HG03045 (cell line): ENCODE data around the gene CLSTN2.

Experiments
- ATAC-seq: cut with Tn5 transposase; IDR thresholded peaks from one replicate; pipeline ENCODE4 v1.9.1; 2021; ENCODE audit warnings: mild to moderate bottlenecking, moderate library complexity; ENCODE audit not compliant: unreplicated experiment

CLSTN2 gene

GRCh38 chr3:140051019-140051957, 116.3 kb downstream of the CLSTN2 start:
- no peak for ATAC-seq

DNA sequence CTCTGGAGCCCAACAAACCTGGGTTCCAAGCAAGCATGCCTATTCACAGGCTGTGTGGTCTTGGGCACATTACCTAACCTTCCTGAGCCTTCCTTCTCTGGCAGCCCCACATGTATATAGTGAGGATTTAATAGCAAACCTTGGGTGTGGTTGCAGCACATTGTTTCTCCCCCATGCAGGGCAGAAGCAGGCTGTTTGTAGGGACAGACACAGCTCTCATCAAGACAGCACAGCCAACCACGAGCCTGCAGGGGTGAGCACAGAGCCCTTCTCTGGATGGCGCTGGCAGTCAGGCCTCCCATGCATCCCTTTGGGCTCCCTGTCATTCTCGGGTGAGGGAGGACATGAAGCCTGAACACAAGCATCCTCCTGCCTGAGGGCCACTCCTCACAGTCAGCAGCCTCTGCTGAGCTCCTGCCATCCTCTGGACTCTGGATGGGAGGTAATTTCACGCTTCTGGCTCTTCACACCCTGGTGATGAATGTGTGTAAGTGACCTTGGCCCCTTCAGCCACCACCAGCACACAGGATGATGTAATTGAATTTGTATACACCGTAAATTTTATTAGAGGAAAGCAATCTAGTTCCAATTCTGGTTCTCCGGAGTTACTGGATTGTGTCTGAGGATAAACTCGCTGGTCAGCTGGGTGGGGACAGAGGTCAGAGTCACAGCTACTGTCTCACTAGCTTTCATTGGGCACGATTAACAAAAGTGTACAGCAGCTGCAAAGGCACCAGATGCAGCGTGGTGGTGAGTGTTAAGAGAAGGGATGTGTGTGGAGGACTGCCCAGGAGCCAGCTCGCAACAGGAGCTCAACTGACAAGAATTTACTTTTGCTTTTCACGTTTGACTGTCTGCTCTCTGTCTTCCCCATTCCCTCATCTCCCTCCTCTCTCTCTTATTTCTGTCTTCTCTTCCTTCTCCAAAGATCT, 118.1 kb downstream of the CLSTN2 start:
- no peak for ATAC-seq

DNA sequence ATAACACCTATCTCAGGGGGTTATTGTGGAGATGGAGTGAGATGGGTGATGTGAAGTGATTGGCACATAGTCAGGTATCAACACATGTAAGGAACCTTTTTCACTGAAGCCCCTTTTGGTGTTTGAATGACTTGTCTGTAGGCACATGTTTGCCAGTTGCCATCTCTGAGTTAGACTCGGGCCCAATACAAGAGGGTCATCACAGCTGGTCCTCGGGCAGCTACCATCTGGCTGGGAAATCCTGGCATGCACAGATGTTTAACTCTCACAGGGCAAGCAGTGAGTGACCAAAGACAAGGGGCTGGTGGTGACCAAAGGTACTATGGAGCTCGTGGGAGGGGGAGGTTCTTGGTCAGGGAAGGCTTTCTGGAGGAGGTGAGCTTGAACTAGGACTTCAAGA, 118.8 kb downstream of the CLSTN2 start:
- ATAC-seq, result no peak

DNA sequence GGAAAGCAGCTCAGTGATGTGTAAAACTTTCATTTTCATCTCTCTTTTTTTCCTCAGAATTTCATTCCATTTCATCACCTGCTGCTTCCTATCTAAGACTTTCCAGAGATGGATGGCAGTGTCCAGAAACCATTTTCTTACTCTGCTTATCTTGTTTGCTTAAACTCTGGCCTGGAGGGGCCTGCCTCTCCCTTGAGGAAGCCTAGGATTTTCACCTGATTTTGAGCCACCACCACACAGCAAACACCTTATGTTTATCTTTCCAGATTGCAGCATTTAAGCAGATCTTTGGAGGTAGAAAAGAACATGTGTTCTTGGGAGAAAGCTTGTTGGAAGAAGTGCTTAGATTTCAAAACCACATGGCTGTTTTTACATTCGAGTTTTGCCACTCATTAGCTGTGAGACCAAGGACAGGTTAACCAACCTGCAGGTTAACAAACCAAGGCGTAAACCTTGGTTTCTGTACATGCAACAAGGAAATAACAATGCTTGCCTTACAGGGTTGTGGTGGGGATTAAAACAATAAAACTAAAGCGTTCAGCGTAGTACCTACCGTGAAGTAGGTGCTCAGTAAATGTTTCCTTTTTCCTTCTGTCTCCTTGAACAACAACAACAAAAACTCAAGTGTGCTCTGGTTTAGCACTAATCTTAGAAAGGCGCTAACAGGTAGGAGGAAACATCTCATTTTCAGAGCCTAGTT, 120.3 kb downstream of the CLSTN2 start:
- no peak for ATAC-seq

DNA sequence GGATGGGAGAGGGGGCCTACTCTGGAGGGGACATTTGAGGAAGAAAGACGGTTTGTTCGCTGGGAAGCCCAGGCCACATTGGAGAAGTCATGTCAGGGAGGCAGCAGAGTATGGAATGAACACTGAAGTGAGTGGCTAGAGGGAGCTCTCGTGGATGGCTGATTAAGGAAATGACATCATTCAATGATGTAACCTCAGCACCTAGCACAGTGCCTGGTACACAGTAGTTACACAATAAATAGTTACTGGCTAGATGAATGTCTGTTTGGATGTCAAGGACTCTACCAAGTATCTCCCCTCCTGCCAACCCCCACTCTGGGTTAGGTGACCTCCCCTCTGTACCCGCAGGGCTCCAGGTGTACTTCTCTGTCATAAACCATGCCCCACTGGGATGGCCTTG, 121.1 kb downstream of the CLSTN2 start:
- no peak for ATAC-seq

- ATAC-seq, result no peak
These were observed 126.2 kb downstream of the CLSTN2 start for GRCh38 chr3:140061211-140061610.

- ATAC-seq, result no peak
These were observed 127.5 kb downstream of the CLSTN2 start for GRCh38 chr3:140062461-140062860.

DNA sequence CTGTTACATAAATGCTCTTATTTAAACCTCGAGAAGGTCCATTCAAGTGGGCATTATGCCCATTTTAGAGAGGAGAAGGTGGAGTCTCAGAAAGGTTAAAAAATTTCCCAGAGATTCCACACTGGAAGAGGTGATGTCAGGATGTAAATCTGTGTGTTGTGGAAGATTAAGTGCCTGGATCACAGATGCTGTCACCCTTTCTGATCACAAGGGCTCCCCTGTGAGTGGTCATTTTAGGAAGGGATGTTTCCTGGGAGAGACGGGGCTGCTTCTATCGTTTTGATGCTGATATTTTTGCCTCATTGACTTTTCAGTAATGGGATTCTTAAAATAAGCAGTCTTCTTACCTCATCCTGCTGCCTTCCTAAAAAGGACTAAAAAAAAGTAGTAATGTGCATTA, 132.5 kb downstream of the CLSTN2 start:
- no peak for ATAC-seq

DNA sequence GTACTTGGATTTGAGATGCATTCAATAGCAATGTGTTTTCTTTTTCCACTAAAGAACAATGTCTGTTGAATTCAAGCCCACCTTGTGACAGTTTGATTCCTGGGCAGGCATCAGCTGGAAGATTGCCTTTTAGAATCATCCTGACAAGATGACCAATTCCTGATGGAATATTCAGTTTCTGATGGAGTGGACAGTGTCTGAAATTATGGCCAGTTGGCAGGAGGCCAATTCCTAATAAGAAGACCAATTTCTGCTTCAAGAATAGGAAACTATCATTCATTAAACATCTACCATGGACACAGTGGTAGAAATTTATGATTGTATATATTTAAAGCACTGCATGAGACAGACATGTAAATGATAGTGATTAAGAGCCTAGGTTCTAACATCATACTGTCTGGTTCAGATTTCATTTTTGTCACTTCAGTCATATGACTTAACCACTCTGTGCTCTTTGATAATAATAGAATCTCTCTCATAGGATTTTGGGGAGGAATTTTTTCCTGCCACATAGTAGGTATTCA, 133.6 kb downstream of the CLSTN2 start:
- no peak for ATAC-seq

- ATAC-seq, result no peak
These were observed 138.5 kb downstream of the CLSTN2 start for GRCh38 chr3:140073278-140074045.

DNA sequence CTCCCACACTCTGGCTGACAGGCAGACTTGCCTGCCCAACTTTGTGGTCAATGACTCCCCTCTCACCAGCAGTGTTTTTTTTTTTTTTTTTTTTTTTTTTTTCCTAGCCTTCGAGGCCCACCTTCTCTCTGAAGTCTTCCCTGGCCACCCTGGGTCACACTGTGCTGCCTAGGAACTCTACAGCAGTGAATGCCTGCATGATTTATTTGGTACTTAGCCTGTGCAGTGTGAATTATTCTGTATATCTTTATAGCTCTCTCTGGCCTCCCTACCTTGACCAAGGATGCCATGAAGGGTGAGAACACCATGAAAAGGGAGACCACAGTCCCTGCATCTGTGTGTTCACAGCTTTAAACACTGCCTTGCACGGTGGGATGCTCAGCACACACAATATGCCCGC, 141.6 kb downstream of the CLSTN2 start:
- no peak for ATAC-seq

DNA sequence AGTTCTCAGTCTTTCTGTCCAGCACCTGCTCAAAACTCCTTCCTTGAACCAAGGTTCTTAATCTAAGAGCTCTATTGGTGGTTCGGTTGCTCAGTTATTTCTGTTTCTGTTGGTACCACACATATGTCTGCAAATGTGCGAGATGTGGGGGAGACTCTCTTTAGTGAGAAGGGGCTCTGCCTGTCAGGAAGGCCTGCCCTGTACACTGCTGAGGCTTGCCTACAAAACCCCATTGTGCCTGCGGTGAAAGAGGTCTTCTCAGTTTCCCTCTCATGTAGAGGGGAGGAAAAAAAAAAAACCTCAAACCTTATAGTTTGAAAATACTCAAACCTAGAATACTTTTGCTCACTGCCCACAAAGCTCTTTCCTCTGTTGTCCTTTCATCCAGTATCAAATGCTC, 142.4 kb downstream of the CLSTN2 start:
- no peak for ATAC-seq

DNA sequence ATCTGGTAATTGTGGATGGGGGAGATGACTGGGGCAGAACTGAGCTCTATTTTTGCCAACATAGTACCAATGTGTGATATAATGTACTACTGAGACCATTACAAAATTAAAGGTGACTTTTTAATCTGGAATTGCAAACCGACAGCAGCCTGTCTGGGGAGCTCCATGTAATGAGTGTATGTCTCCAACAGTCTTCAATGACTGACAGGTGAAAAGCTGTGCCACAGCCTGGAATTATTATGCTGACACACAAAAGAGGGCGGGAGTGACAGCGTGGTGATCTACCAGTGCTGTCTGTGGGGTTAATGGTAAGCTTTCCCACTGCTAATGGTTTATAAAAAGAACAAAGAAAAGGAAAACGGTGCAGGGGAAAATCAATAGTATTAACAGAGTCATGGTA, 143.4 kb downstream of the CLSTN2 start:
- ATAC-seq, result no peak

GRCh38 chr3:140078940-140079339, 144.0 kb downstream of the CLSTN2 start:
- ATAC-seq, result no peak

DNA sequence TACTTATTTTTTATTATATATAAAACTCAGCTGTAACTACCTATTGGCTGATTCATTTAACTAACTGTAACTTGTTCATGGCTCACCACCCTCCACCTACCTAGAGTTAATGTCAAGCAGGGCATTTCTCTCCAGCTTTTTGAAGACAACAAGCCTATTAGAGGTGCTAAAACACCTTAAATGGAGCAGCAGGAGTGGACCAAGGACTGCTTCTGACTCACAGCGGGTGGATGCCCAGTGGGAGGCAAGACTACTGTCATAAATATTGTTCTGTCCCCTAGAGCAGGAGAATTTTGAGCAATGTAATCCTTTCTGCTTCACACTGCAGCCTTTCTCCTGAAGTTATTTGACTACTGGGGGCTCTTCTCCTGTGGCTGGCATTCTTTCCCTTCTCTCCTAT, 146.9 kb downstream of the CLSTN2 start:
- no peak for ATAC-seq

DNA sequence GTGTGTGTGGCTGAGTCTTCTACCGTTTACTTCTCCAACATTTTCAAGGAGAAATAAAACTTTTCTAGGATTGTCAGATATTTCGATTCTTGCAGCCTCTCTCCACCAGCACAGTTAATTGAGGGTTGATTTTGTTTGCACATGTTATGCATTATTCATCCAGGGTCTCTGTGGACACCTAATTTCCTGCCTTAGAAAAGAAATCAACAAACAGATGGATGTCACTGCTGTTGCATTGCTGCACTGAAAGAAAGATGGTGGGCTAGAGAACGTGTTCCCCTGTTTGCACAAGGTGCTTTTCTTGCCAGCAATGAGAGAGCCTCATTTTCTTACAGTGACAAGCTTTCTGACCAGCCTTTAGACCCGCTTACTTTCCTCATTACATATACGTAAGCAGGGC, 150.0 kb downstream of the CLSTN2 start:
- ATAC-seq, result no peak

DNA sequence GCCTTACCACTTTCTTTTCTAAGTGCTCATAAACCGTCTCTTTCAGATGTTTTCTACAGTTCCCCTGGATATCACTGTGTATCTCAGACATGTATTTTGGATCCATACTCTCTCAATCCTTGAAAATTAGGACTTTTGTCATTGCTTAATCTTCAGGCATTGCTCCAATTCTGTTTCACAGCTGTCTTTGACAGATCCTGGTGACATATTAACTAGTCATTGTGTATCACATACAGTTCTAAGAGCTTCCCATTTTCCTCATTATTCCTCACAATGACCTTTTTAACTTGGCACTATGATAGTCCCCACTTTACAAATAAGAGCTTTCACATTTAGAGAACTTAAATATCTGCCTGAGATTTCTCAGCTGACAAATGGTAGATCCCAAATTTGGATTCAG, 151.7 kb downstream of the CLSTN2 start:
- ATAC-seq, result no peak

- ATAC-seq, result no peak
These were observed 153.1 kb downstream of the CLSTN2 start for GRCh38 chr3:140088058-140088457.

DNA sequence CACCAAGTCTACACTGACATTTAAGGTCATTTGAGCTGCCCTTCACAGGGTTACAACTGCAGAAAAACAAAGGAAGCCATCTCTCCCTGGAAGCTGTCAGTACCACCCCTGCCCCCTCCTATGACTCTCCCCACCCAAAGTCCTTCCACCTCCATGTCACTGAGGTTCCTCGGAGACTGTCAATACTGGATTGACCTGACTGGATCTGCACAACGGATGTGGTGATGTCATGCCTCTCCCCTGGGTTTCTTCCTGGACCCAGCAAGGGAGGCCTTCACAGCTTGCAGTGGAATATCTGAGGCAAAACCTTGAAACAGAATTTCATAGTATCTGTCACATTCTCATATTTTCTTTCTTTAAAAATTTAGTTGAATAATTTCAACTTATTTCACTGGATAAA, 153.5 kb downstream of the CLSTN2 start:
- ATAC-seq, result no peak

GRCh38 chr3:140089403-140090072, 154.6 kb downstream of the CLSTN2 start:
- ATAC-seq, result no peak
